Endothelial cell of coronary artery (primary cell): Measurements from ENCODE around the gene SKOR1. TPM values are rescaled to one million over a fixed set of nuclear protein-coding genes. Genes with fewer than 3 reads are reported as not detected.

Experiments
- total RNA-seq: library from RNA; depleted of rRNA; stranded (reverse); fragments of >200 nt; gene quantifications from 2 replicates; pipeline ENCODE4 v1.2.3, GENCODE V29; 2014

SKOR1 gene, protein sequence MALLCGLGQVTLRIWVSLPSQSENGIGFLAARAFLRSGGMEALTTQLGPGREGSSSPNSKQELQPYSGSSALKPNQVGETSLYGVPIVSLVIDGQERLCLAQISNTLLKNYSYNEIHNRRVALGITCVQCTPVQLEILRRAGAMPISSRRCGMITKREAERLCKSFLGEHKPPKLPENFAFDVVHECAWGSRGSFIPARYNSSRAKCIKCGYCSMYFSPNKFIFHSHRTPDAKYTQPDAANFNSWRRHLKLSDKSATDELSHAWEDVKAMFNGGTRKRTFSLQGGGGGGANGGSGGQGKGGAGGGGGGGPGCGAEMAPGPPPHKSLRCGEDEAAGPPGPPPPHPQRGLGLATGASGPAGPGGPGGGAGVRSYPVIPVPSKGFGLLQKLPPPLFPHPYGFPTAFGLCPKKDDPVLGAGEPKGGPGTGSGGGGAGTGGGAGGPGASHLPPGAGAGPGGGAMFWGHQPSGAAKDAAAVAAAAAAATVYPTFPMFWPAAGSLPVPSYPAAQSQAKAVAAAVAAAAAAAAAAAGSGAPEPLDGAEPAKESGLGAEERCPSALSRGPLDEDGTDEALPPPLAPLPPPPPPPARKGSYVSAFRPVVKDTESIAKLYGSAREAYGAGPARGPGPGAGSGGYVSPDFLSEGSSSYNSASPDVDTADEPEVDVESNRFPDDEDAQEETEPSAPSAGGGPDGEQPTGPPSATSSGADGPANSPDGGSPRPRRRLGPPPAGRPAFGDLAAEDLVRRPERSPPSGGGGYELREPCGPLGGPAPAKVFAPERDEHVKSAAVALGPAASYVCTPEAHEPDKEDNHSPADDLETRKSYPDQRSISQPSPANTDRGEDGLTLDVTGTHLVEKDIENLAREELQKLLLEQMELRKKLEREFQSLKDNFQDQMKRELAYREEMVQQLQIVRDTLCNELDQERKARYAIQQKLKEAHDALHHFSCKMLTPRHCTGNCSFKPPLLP
- total RNA-seq: under 0.01 and 0.09 TPM in 2 replicates

GRCh38 chr15:67824976-67825880 lies at the start of gene SKOR1:
TSS of gene SKOR1 (plus strand) at chr15:67825509. CDS start at chr15:67825603, 94 bp downstream.

DNA sequence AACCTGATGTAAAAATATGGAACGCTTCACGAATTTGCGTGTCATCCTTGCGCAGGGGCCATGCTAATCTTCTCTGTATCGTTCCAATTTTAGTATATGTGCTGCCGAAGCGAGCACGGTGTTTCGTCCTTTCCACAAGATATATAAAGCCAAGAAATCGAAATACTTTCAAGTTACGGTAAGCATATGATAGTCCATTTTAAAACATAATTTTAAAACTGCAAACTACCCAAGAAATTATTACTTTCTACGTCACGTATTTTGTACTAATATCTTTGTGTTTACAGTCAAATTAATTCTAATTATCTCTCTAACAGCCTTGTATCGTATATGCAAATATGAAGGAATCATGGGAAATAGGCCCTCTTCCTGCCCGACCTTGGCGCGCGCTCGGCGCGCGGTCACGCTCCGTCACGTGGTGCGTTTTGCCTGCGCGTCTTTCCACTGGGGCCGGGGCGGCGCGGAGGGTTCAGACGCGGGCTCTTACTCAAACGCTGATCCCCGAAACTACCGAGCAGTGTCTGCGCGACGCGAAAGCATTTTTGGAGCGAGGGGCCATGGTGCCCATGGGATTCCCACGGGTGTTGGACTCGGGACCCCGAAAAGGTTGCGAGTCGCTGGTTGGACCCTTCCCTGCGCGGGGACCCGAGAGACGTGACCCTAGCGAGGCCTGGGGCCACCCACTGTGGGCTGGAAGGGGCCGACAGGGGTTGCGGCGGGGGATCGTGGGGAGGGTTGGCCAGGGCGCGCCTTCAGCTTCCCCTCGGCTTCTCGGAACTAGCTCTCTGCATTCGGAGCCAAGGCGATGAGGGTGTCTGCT lies 14.8 kb downstream of the SKOR1 start, which contains the start of gene RNU6-1:
RNU6-1 (minus strand) TSS at position 117 of the 820 bp plus-strand sequence.

Other genes with a start within 250 kb of the SKOR1 start
- gene RNU6-1, start 14.5 kb downstream of the SKOR1 start, total RNA-seq: not detected in 2 replicates
- 6.0 and 10.0 TPM in 2 replicates for gene PIAS1, start 228.8 kb downstream of the SKOR1 start, total RNA-seq